Measurements from ENCODE around the gene RMI1. TPM values are rescaled to one million over a fixed set of nuclear protein-coding genes. Genes with fewer than 3 reads are reported as not detected.
"Not testable (repeated sequence)": the region's sequence is repeated elsewhere in the genome, so short reads cannot be mapped to it uniquely, and the experiment has no call there.

RMI1 gene
- 28.9 and 29.3 TPM in 2 replicates for total RNA-seq

- DNase-seq = peak; percentile 99
- Mint-ChIP-seq H3K27me3 (no peaks in the 10 kb centered on the region), H3K4me1 (peaks cover 32% of the 10 kb centered on the region), H3K27ac (peak within 1 kb of the TSS; percentile 98), H3K9me3 (no peaks in the 10 kb centered on the region), H3K36me3 (ENCODE audit: low read depth) (peaks cover 55% of the 10 kb centered on the region), H3K4me3 (peak within 1 kb of the TSS; percentile 94)
- intact Hi-C loops (cut with micrococcal nuclease) = loop anchor here (1.0 to 10.0 kb wide), 7 partner anchors 24 to 1764 kb away; partner anchors contain the start of genes AGTPBP1 and KIF27
These were observed at the start of gene RMI1 for GRCh38 chr9:83980395-83981125. RMI1 (plus strand) TSS chr9:83980805; CDS start chr9:84000987, 20,182 bp downstream.

DNA sequence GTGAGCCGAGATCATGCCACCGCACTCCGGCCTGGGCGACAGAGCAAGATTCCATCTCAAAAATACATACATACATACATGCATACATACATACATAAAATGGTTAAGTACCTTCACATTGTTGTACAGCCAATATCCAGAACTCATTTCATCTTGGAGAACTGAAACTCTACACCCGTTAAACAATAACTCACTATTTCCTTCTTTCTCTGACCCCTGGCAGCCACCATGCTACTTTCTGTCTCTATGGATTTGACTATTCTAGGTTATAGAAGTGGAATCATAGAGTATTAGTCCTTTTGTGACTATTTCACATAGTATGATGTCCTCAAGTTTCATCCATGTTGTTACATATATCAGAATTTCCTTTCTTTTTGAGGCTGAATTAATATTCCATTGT lies 49.7 kb upstream of the RMI1 start:
- no peak overlapping the region for H3K27ac Mint-ChIP-seq
- H3K36me3 Mint-ChIP-seq (ENCODE audit: low read depth) = no peaks in the 10 kb centered on the region
- no peak overlapping the region for H3K4me3 Mint-ChIP-seq
- DNase-seq = no peak
- peaks cover 16% of the 10 kb centered on the region for H3K4me1 Mint-ChIP-seq
- H3K9me3 Mint-ChIP-seq = no peaks in the 10 kb centered on the region
- peaks cover 2% of the 10 kb centered on the region for H3K27me3 Mint-ChIP-seq
- intact Hi-C loops (cut with micrococcal nuclease) = no loop called here

GRCh38 chr9:83932011-83932410 lies 48.6 kb upstream of the RMI1 start:
- no peak for DNase-seq
- Mint-ChIP-seq H3K27ac (no peak overlapping the region), H3K36me3 (ENCODE audit: low read depth) (no peaks in the 10 kb centered on the region), H3K27me3 (peaks cover 2% of the 10 kb centered on the region), H3K4me3 (no peak overlapping the region), H3K9me3 (no peaks in the 10 kb centered on the region), H3K4me1 (peaks cover 18% of the 10 kb centered on the region)
- intact Hi-C loops (cut with micrococcal nuclease) = no loop called here

GRCh38 chr9:83932851-83933250 lies 47.8 kb upstream of the RMI1 start:
- peaks cover 3% of the 10 kb centered on the region for H3K36me3 Mint-ChIP-seq (ENCODE audit: low read depth)
- intact Hi-C loops (cut with micrococcal nuclease) = no loop called here
- peaks cover 1% of the 10 kb centered on the region for H3K27me3 Mint-ChIP-seq
- DNase-seq = no peak
- H3K27ac Mint-ChIP-seq = no peak overlapping the region
- H3K9me3 Mint-ChIP-seq = no peaks in the 10 kb centered on the region
- no peak overlapping the region for H3K4me3 Mint-ChIP-seq
- peaks cover 20% of the 10 kb centered on the region for H3K4me1 Mint-ChIP-seq

GRCh38 chr9:83933790-83934189 lies 46.8 kb upstream of the RMI1 start:
- Mint-ChIP-seq H3K9me3 (no peaks in the 10 kb centered on the region), H3K36me3 (ENCODE audit: low read depth) (peaks cover 7% of the 10 kb centered on the region), H3K4me3 (no peak overlapping the region), H3K27me3 (no peaks in the 10 kb centered on the region), H3K27ac (no peak overlapping the region), H3K4me1 (peaks cover 21% of the 10 kb centered on the region)
- no peak for DNase-seq
- intact Hi-C loops (cut with micrococcal nuclease) = no loop called here

GRCh38 chr9:83934569-83935275 lies 45.9 kb upstream of the RMI1 start:
- no peak for DNase-seq
- Mint-ChIP-seq H3K36me3 (ENCODE audit: low read depth) (peaks cover 12% of the 10 kb centered on the region), H3K4me1 (peaks cover 21% of the 10 kb centered on the region), H3K27me3 (no peaks in the 10 kb centered on the region), H3K27ac (no peak overlapping the region), H3K4me3 (no peak overlapping the region), H3K9me3 (no peaks in the 10 kb centered on the region)
- intact Hi-C loops (cut with micrococcal nuclease) = no loop called here

DNA sequence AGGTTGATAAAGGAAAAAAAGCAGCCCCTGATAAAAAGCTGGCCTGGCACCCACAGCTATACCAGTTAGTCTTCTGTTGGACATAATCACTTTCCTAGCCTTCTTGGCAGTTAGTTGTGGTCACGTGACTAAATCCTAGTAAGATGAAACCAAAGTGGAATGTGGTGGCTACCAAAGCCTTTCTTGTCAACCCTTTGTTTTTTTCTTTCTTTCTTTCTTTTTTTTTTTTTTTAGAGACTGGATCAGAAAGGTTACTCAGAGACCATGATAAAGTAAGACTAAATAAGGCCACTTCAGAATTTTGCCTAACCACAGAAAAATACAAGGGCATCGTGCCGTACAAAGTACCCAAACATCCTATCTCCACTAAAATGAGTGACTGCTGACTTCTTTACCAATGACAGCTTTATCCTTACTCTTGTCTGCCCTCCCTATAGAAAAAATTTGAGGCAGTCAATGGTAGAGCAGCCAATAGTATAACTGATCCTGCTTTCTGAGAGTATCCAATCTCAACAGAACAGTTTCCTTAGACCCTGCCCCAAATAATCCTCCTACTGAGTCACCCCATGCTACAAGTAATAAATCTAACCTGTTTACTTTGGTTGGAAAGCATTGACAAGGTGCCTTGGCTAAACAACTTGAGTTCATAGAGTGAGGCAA lies 45.2 kb upstream of the RMI1 start:
- Mint-ChIP-seq H3K4me1 (peaks cover 21% of the 10 kb centered on the region), H3K27ac (no peak overlapping the region), H3K4me3 (no peak overlapping the region), H3K36me3 (ENCODE audit: low read depth) (peaks cover 12% of the 10 kb centered on the region), H3K27me3 (no peaks in the 10 kb centered on the region), H3K9me3 (no peaks in the 10 kb centered on the region)
- DNase-seq = no peak
- intact Hi-C loops (cut with micrococcal nuclease) = no loop called here

DNA sequence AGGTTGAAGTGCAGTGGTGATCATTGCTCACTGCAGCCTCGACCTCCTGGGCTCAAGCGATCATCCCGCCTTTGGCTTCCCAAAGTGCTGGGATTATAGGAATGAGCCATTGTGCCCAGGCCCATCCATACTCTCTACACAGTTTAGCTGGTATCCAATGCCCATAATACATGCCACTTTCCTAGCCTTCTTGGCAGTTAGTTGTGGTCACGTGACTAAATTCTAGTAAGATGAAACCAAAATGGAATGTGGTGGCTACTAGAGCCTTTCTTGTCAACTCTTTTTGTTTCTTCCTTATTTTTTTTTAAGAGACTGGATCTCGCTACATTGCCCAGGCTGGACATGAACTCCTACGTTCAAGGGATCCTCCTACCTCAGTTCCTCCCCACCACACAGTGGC lies 44.1 kb upstream of the RMI1 start:
- Mint-ChIP-seq H3K27me3 (no peaks in the 10 kb centered on the region), H3K4me1 (peaks cover 17% of the 10 kb centered on the region), H3K9me3 (no peaks in the 10 kb centered on the region), H3K4me3 (no peak overlapping the region), H3K27ac (no peak overlapping the region), H3K36me3 (ENCODE audit: low read depth) (peaks cover 19% of the 10 kb centered on the region)
- DNase-seq = no peak
- intact Hi-C loops (cut with micrococcal nuclease) = no loop called here

GRCh38 chr9:83937861-83938455 lies 42.6 kb upstream of the RMI1 start:
- Mint-ChIP-seq H3K27me3 (no peaks in the 10 kb centered on the region), H3K4me3 (no peak overlapping the region), H3K36me3 (ENCODE audit: low read depth) (peaks cover 31% of the 10 kb centered on the region), H3K4me1 (peaks cover 10% of the 10 kb centered on the region), H3K9me3 (no peaks in the 10 kb centered on the region), H3K27ac (no peak overlapping the region)
- intact Hi-C loops (cut with micrococcal nuclease) = loop anchor here (1.0 kb wide), 3 partner anchors 235 to 377 kb away; no protein-coding TSS in a partner anchor
- peak; percentile 87 for DNase-seq

GRCh38 chr9:83940590-83941303 lies 39.9 kb upstream of the RMI1 start:
- Mint-ChIP-seq H3K9me3 (no peaks in the 10 kb centered on the region), H3K27me3 (no peaks in the 10 kb centered on the region), H3K27ac (no peak overlapping the region), H3K4me1 (peaks cover 5% of the 10 kb centered on the region), H3K4me3 (no peak overlapping the region), H3K36me3 (ENCODE audit: low read depth) (peaks cover 40% of the 10 kb centered on the region)
- intact Hi-C loops (cut with micrococcal nuclease) = no loop called here
- DNase-seq = no peak

- H3K27ac Mint-ChIP-seq; DNase-seq; intact Hi-C loops (cut with micrococcal nuclease); H3K9me3 Mint-ChIP-seq; H3K4me3 Mint-ChIP-seq; H3K27me3 Mint-ChIP-seq; H3K4me1 Mint-ChIP-seq: not testable (repeated sequence)
- peaks cover 44% of the 10 kb centered on the region for H3K36me3 Mint-ChIP-seq (ENCODE audit: low read depth)
These were observed 32.5 kb upstream of the RMI1 start for GRCh38 chr9:83948096-83948495.

DNA sequence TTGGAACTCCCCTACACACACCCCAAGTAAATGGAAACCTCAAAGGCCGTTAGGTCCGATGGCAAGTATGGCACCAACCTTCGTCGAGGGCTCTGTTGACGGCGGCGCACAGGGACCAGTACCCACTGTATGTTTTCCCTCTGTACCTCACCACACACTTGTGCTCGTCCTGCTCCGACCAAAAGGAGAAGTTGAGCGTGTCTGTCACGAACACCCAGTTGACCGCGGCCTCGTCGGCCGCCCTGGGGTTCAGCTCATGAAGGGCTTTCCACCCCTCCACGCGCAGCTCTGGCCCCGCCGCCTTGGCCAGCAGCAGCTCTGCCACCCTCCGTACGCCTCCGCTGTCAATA lies 24.5 kb upstream of the RMI1 start:
- H3K4me1 Mint-ChIP-seq = peaks cover 12% of the 10 kb centered on the region
- intact Hi-C loops (cut with micrococcal nuclease) = loop anchor here (1.0 to 10.0 kb wide), 3 partner anchors 24 to 339 kb away; partner anchors contain the start of genes HNRNPK, KIF27 and RMI1
- no peaks in the 10 kb centered on the region for H3K9me3 Mint-ChIP-seq
- no peaks in the 10 kb centered on the region for H3K27me3 Mint-ChIP-seq
- H3K27ac Mint-ChIP-seq = peak overlapping the region; percentile 97
- peaks cover 26% of the 10 kb centered on the region for H3K36me3 Mint-ChIP-seq (ENCODE audit: low read depth)
- H3K4me3 Mint-ChIP-seq = peak overlapping the region; percentile 99
- DNase-seq = peak; percentile 81

Measured in activated CD4-positive, alpha-beta T cell treated with anti-CD3 and anti-CD28 coated beads, Interleukin-2, amount 10 ng/mL, durations not matched to agents 24 days and 14 days (primary cell).